Measurements from ENCODE around the gene VAT1L. TPM values are rescaled to one million over a fixed set of nuclear protein-coding genes. Genes with fewer than 3 reads are reported as not detected.

Gene VAT1L
- polyA plus RNA-seq, 1 of the 3 experiments (the other 2 are of a cell fraction) = 52.5 TPM

DNA sequence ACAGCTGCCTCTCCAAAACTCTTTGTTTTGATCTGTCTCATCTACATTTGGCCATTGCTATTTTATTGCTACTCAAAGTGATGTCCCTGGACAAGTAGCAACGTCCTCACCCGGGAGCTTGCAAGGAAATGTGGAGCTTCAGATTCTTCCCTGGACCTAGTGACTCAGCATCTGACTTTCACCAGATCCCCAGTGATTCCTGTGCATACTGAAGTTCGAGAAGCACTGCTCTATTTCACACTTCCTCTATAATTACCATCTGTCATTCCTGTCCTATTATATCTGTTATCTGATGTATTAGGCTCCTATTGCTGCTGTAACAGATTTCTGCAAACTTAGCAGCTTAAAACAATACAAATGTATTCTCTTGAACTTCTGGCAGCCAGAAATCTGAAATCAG, 28.5 kb upstream of the VAT1L start:
- Histone ChIP-seq H3F3A (replicated peaks; ENCODE audit: insufficient read depth) (no peaks in the 10 kb centered on the region), H3K9me3 (no peaks in the 10 kb centered on the region), H3K79me2 (ENCODE audit: insufficient read depth) (no peaks in the 10 kb centered on the region), H3K9ac (no peak overlapping the region), H2AFZ (ENCODE audit: low read depth) (no peak overlapping the region), H4K20me1 (ENCODE audit: insufficient read depth) (no peaks in the 10 kb centered on the region), H3K4me2 (no peak overlapping the region), H3K27me3 (ENCODE audit: insufficient read depth) (no peaks in the 10 kb centered on the region), H3K36me3 (replicated peaks in 1 of 2; ENCODE audit: control insufficient read depth in 1 of 2, insufficient read depth in 2 of 2, low read length in 1 of 2) (no peaks in the 10 kb centered on the region), H3K9me2 (no peaks in the 10 kb centered on the region), H3K4me3 (ENCODE audit: low read depth in 2 of 2, low read length in 1 of 2) (no peak overlapping the region), H3K4me1 (ENCODE audit: control insufficient read depth in 1 of 2, insufficient read depth in 2 of 2, low read depth in 1 of 2, low read length in 1 of 2) (peaks cover 0 to 10% of the 10 kb centered on the region in 2 experiments; a peak in 1 of 4 replicates), H3K27ac (ENCODE audit: low read depth in 2 of 2, low read length in 1 of 2) (no peak overlapping the region; a peak in 1 of 4 replicates)
- ChIA-PET POLR2A (no interaction called here), CTCF (no interaction called here)
- no peak for TF ChIP-seq NRF1 (IDR thresholded peaks at IDR 0.05; ENCODE audit: low read depth, low read length)
- TF ChIP-seq FOSL2 (IDR thresholded peaks at IDR 0.05; ENCODE audit: borderline replicate concordance, low read depth) = 0 out of 2 replicates have a peak, but pooled peaks have one; percentile 17
- TF ChIP-seq TCF12 (IDR thresholded peaks at IDR 0.05) = peak; percentile 70
- TF ChIP-seq YY1 (IDR thresholded peaks at IDR 0.05; ENCODE audit: low read depth) = no peak
- TF ChIP-seq, protein P1, sequence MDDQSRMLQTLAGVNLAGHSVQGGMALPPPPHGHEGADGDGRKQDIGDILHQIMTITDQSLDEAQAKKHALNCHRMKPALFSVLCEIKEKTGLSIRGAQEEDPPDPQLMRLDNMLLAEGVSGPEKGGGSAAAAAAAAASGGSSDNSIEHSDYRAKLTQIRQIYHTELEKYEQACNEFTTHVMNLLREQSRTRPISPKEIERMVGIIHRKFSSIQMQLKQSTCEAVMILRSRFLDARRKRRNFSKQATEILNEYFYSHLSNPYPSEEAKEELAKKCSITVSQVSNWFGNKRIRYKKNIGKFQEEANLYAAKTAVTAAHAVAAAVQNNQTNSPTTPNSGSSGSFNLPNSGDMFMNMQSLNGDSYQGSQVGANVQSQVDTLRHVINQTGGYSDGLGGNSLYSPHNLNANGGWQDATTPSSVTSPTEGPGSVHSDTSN (IDR thresholded peaks at IDR 0.05) = peak; percentile 62; the same call in 1 of the 2 replicates
- 56% methylated on average over 3 of the region's 3 CpGs for WGBS (ENCODE audit: low lambda C conversion rate)
- no peak for DNase-seq

DNA sequence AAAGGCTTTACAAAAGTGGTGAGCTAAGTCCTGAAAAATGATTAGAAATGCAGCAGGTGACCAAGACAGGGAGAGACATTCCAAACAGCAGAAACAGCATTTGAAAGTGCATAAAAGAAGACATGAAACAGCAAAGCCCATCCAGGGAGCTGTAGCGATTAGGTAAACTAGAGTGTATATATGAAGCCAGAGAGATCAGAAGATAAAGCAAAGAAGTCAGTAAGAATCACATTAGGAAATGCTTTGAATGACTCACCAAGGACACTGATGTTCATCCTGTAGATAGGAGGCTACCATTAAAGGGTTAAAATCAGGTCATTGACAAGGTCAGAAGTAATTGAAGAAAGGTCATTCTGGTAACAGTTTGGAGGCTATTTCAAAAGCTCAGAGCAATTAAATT, 27.6 kb upstream of the VAT1L start:
- no peak overlapping the region for H3K9ac ChIP-seq
- no peak overlapping the region for H3K4me2 ChIP-seq
- no peaks in the 10 kb centered on the region for H3K36me3 ChIP-seq (replicated peaks in 1 of 2; ENCODE audit: control insufficient read depth in 1 of 2, insufficient read depth in 2 of 2, low read length in 1 of 2)
- H4K20me1 ChIP-seq (ENCODE audit: insufficient read depth) = no peaks in the 10 kb centered on the region
- ChIA-PET CTCF (interaction anchor here (1.5 kb wide), 1 partner anchor 10 kb away, joined by 7 read pairs; no protein-coding TSS in a partner anchor), POLR2A (no interaction called here)
- H3K9me2 ChIP-seq = no peaks in the 10 kb centered on the region
- H3K9me3 ChIP-seq = no peaks in the 10 kb centered on the region
- H3K4me3 ChIP-seq (ENCODE audit: low read depth in 2 of 2, low read length in 1 of 2) = no peak overlapping the region
- peaks cover 0 to 10% of the 10 kb centered on the region in 2 experiments; a peak in 1 of 4 replicates for H3K4me1 ChIP-seq (ENCODE audit: control insufficient read depth in 1 of 2, insufficient read depth in 2 of 2, low read depth in 1 of 2, low read length in 1 of 2)
- H2AFZ ChIP-seq (ENCODE audit: low read depth) = no peak overlapping the region
- no peak for DNase-seq
- no peaks in the 10 kb centered on the region for H3F3A ChIP-seq (replicated peaks; ENCODE audit: insufficient read depth)
- H3K79me2 ChIP-seq (ENCODE audit: insufficient read depth) = no peaks in the 10 kb centered on the region
- WGBS (ENCODE audit: low lambda C conversion rate) = 27% methylated on average over 1 of the region's 1 CpG
- H3K27ac ChIP-seq (ENCODE audit: low read depth in 2 of 2, low read length in 1 of 2) = no peak overlapping the region; a peak in 1 of 4 replicates
- H3K27me3 ChIP-seq (ENCODE audit: insufficient read depth) = no peaks in the 10 kb centered on the region
- TF ChIP-seq YY1 (IDR thresholded peaks at IDR 0.05; ENCODE audit: low read depth) (no peak), FOXM1 (IDR thresholded peaks at IDR 0.05; ENCODE audit: low read depth) (no peak), RFX5 (IDR thresholded peaks at IDR 0.05; ENCODE audit: low read length) (no peak), TAF1 (IDR thresholded peaks at IDR 0.05; ENCODE audit: borderline replicate concordance, low read depth, low read length) (no peak), MEF2A (IDR thresholded peaks at IDR 0.05; ENCODE audit: borderline replicate concordance, low read depth) (no peak), RCOR1 (IDR thresholded peaks at IDR 0.05; ENCODE audit: low read length) (no peak), TEAD4 (IDR thresholded peaks at IDR 0.05; ENCODE audit: borderline replicate concordance, insufficient read depth) (no peak), JUND (IDR thresholded peaks at IDR 0.05) (peak; percentile 58), RXRA (IDR thresholded peaks at IDR 0.05; ENCODE audit: borderline replicate concordance, low read depth) (peak; percentile 73; the same call in 1 of the 2 replicates), EP300 (IDR thresholded peaks at IDR 0.05; ENCODE audit: borderline replicate concordance in 1 of 2, low read depth in 1 of 2, low read length in 1 of 2) (peak in 1 of 2 experiments; percentile 15; a peak in 1 of 4 replicates), FOXJ3 (CRISPR knock-in tag; IDR thresholded peaks at IDR 0.05) (no peak), NFIC (IDR thresholded peaks at IDR 0.05; ENCODE audit: borderline replicate concordance) (no peak; the same call in 1 of the 2 replicates)
- TF ChIP-seq, protein P1 (IDR thresholded peaks at IDR 0.05) = peak; percentile 32; the same call in 1 of the 2 replicates
- TF ChIP-seq, protein P2, sequence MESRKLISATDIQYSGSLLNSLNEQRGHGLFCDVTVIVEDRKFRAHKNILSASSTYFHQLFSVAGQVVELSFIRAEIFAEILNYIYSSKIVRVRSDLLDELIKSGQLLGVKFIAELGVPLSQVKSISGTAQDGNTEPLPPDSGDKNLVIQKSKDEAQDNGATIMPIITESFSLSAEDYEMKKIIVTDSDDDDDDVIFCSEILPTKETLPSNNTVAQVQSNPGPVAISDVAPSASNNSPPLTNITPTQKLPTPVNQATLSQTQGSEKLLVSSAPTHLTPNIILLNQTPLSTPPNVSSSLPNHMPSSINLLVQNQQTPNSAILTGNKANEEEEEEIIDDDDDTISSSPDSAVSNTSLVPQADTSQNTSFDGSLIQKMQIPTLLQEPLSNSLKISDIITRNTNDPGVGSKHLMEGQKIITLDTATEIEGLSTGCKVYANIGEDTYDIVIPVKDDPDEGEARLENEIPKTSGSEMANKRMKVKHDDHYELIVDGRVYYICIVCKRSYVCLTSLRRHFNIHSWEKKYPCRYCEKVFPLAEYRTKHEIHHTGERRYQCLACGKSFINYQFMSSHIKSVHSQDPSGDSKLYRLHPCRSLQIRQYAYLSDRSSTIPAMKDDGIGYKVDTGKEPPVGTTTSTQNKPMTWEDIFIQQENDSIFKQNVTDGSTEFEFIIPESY (IDR thresholded peaks at IDR 0.05; ENCODE audit: borderline replicate concordance, low read depth) = no peak
- TF ChIP-seq, protein P3, sequence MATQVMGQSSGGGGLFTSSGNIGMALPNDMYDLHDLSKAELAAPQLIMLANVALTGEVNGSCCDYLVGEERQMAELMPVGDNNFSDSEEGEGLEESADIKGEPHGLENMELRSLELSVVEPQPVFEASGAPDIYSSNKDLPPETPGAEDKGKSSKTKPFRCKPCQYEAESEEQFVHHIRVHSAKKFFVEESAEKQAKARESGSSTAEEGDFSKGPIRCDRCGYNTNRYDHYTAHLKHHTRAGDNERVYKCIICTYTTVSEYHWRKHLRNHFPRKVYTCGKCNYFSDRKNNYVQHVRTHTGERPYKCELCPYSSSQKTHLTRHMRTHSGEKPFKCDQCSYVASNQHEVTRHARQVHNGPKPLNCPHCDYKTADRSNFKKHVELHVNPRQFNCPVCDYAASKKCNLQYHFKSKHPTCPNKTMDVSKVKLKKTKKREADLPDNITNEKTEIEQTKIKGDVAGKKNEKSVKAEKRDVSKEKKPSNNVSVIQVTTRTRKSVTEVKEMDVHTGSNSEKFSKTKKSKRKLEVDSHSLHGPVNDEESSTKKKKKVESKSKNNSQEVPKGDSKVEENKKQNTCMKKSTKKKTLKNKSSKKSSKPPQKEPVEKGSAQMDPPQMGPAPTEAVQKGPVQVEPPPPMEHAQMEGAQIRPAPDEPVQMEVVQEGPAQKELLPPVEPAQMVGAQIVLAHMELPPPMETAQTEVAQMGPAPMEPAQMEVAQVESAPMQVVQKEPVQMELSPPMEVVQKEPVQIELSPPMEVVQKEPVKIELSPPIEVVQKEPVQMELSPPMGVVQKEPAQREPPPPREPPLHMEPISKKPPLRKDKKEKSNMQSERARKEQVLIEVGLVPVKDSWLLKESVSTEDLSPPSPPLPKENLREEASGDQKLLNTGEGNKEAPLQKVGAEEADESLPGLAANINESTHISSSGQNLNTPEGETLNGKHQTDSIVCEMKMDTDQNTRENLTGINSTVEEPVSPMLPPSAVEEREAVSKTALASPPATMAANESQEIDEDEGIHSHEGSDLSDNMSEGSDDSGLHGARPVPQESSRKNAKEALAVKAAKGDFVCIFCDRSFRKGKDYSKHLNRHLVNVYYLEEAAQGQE (IDR thresholded peaks at IDR 0.05; ENCODE audit: low read depth, low read length) = no peak
- TF ChIP-seq, protein P4, sequence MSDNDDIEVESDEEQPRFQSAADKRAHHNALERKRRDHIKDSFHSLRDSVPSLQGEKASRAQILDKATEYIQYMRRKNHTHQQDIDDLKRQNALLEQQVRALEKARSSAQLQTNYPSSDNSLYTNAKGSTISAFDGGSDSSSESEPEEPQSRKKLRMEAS (IDR thresholded peaks at IDR 0.05; ENCODE audit: low read depth) = no peak
